ENCODE results near the gene MAB21L3. TPM values are rescaled to one million over a fixed set of nuclear protein-coding genes. Genes with fewer than 3 reads are reported as not detected.

Gene MAB21L3
- not detected for total RNA-seq

DNA sequence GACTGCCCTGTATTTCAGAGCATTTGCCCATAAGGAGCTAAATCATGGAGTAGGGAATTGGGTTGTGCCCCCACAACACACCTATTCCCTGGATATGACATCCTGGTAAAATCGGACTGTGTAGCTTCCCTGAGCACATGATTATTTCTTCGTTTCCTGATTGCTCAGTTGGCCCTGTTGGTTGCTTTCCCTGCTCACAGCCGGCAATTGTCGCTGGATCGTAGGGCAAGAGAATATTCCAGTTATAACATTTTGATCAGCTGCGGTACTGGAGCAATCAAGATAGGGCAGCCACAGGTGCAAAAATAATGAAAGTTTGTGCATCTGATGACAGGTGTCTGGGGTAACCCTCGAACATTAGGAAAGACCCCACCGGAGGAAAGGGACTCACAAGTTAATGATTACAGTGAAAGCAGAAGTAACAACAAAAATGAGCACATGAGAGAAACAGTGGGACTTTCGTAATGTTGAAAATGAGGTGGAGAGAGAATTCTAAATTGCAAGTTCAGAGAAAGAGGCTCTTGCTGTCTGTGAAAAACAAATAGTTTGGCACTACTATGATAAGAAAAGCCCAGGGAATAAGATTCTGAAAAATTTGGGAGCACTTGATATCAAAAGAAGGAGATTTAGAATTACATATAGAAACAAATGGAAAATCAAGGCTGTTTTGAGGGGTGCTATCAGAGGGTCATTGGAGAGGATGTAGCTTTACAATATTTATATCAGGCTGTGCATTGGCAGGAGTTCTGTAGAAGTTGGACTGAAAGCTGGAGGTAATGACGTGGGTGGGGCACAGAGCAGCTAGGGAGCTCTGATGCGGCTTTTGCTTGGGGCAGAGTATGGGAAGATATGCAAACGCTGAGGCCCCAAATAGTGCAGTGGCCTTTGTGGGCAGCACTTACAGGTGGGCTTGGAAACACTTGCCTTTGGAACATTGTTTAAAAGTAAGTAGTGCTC is at the start of gene MAB21L3:
TSS of gene MAB21L3 (plus strand) at position 833 of the 957 bp plus-strand sequence. CDS start 1,217 bp downstream, outside the sequence.
- peak within 1 kb of the TSS in 1 of 3 donors; percentile 14 for H3K9ac ChIP-seq (ENCODE audit: low read depth in 1 of 3, low read length in 3 of 3)
- no peaks in the 10 kb centered on the region for H3K27me3 ChIP-seq (ENCODE audit: control insufficient read depth in 3 of 3, insufficient read depth in 3 of 3, low read length in 3 of 3)
- no peaks in the 10 kb centered on the region for H3K36me3 ChIP-seq (ENCODE audit: control insufficient read depth in 3 of 3, insufficient read depth in 3 of 3, low read length in 3 of 3)
- peaks cover 3 to 12% (median 4%) of the 10 kb centered on the region in 3 donors for H3K4me1 ChIP-seq (ENCODE audit: control insufficient read depth in 3 of 3, insufficient read depth in 3 of 3, low read length in 3 of 3)
- H3K27ac ChIP-seq (ENCODE audit: low read depth, low read length): no peak within 1 kb of the TSS
- no peak within 1 kb of the TSS for H3K4me3 ChIP-seq (ENCODE audit: low read length in 3 of 3)
- no peaks in the 10 kb centered on the region for H3K9me3 ChIP-seq (ENCODE audit: control insufficient read depth in 3 of 3, low read length in 3 of 3)

DNA sequence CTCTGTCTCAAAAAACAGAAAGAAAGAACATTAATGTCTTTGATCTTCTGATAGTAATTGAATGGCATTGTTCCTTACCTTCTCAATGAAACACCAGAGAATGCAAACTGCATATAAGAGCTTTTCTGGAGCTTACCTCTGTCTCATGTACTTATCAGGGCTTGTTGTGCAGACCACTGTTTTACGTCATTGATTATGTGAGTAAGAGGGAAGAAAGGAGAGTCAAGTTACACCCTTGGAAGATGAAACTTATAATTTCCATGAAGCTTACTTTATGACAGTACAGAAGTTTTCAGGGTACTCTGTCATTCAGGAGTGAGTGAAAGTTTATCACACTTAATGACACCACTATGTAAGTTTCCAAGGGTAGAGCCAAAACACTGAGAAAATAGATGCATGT is 49.0 kb upstream of the MAB21L3 start:
- H3K27me3 ChIP-seq (ENCODE audit: control insufficient read depth in 3 of 3, insufficient read depth in 3 of 3, low read length in 3 of 3): no peaks in the 10 kb centered on the region
- no peaks in the 10 kb centered on the region for H3K9me3 ChIP-seq (ENCODE audit: control insufficient read depth in 3 of 3, low read length in 3 of 3)
- no peak overlapping the region for H3K27ac ChIP-seq (ENCODE audit: low read depth, low read length)
- no peaks in the 10 kb centered on the region for H3K4me1 ChIP-seq (ENCODE audit: control insufficient read depth in 3 of 3, insufficient read depth in 3 of 3, low read length in 3 of 3)
- no peak overlapping the region for H3K4me3 ChIP-seq (ENCODE audit: low read length in 3 of 3)
- H3K36me3 ChIP-seq (ENCODE audit: control insufficient read depth in 3 of 3, insufficient read depth in 3 of 3, low read length in 3 of 3): no peaks in the 10 kb centered on the region
- H3K9ac ChIP-seq (ENCODE audit: low read depth in 1 of 3, low read length in 3 of 3): no peak overlapping the region

DNA sequence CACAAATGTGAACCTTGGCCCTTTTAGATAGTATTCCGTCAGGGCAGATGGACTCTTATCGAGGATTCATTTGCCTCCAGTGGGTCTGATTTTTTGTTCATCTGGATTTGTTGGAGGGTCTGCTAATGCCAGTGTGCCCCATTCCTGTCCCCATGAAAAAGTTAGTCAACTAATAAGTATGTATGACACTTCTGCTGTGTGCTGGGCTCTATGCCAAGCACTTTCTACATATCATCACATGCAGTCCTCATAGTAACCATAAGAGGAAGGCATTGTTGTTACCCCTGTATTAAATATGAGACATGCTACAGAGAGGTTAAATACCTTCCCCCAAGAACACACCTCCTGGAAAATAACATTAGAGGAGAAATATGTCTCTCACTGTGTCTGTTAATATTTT is 46.6 kb upstream of the MAB21L3 start:
- Histone ChIP-seq H3K4me1 (ENCODE audit: control insufficient read depth in 3 of 3, insufficient read depth in 3 of 3, low read length in 3 of 3) (no peaks in the 10 kb centered on the region), H3K9ac (ENCODE audit: low read depth in 1 of 3, low read length in 3 of 3) (no peak overlapping the region), H3K36me3 (ENCODE audit: control insufficient read depth in 3 of 3, insufficient read depth in 3 of 3, low read length in 3 of 3) (no peaks in the 10 kb centered on the region), H3K27ac (ENCODE audit: low read depth, low read length) (no peak overlapping the region), H3K27me3 (ENCODE audit: control insufficient read depth in 3 of 3, insufficient read depth in 3 of 3, low read length in 3 of 3) (no peaks in the 10 kb centered on the region), H3K4me3 (ENCODE audit: low read length in 3 of 3) (no peak overlapping the region), H3K9me3 (ENCODE audit: control insufficient read depth in 3 of 3, low read length in 3 of 3) (no peaks in the 10 kb centered on the region)

DNA sequence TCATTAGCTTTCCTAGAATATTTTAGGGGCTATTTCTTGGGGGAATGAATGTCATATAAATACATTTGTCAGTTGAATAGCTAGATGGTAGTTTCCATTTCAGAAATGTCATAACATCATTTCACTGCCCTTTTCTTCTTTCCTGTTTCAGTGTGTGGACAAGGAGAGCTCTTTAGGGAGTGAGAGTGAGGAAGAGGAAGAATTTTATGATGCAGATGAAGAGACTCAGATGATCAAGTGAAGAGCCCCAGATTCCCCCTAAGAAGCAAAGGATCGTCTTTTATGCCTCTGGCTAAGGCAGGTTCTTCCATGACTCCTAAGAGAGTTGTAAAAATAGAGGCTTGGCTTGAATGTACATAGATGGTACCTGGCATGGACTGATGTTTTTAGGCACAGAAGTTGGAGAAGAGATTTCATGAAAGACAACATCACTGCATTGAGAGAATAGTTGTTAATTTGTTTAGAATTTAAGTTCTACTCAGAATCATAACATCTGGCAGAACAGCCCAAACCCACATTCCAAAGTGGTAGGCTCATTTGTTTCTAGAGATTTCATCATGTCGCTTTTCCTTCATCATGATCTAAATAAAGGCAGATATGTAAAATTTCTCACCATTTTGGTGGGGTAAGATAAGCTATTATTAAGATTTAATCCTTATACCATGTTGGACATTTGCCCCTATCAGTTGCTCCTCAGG is 44.2 kb upstream of the MAB21L3 start:
- Histone ChIP-seq H3K9me3 (ENCODE audit: control insufficient read depth in 3 of 3, low read length in 3 of 3) (no peaks in the 10 kb centered on the region), H3K9ac (ENCODE audit: low read depth in 1 of 3, low read length in 3 of 3) (no peak overlapping the region), H3K4me1 (ENCODE audit: control insufficient read depth in 3 of 3, insufficient read depth in 3 of 3, low read length in 3 of 3) (no peaks in the 10 kb centered on the region), H3K27ac (ENCODE audit: low read depth, low read length) (peak overlapping the region; percentile 50), H3K36me3 (ENCODE audit: control insufficient read depth in 3 of 3, insufficient read depth in 3 of 3, low read length in 3 of 3) (no peaks in the 10 kb centered on the region), H3K27me3 (ENCODE audit: control insufficient read depth in 3 of 3, insufficient read depth in 3 of 3, low read length in 3 of 3) (no peaks in the 10 kb centered on the region), H3K4me3 (ENCODE audit: low read length in 3 of 3) (no peak overlapping the region)

DNA sequence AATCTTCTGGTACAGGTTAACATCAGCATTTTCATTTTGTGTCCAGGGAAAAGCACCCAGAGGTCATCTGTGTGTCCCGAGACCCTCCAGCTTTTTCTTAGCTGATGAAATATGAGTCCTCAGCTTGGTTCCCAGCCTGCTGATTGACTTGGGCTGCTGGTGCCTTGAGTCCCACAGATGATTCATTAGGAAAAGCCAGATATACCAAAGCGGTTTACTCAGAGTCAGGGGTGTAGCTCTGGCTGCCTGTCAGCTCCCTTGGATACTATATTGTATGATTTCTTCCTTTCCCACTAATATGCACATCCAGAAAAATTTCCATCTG is 43.7 kb upstream of the MAB21L3 start:
- no peaks in the 10 kb centered on the region for H3K36me3 ChIP-seq (ENCODE audit: control insufficient read depth in 3 of 3, insufficient read depth in 3 of 3, low read length in 3 of 3)
- H3K9me3 ChIP-seq (ENCODE audit: control insufficient read depth in 3 of 3, low read length in 3 of 3): no peaks in the 10 kb centered on the region
- H3K27me3 ChIP-seq (ENCODE audit: control insufficient read depth in 3 of 3, insufficient read depth in 3 of 3, low read length in 3 of 3): no peaks in the 10 kb centered on the region
- no peak overlapping the region for H3K4me3 ChIP-seq (ENCODE audit: low read length in 3 of 3)
- H3K9ac ChIP-seq (ENCODE audit: low read depth in 1 of 3, low read length in 3 of 3): no peak overlapping the region
- H3K4me1 ChIP-seq (ENCODE audit: control insufficient read depth in 3 of 3, insufficient read depth in 3 of 3, low read length in 3 of 3): no peaks in the 10 kb centered on the region
- H3K27ac ChIP-seq (ENCODE audit: low read depth, low read length): peak overlapping the region; percentile 50

DNA sequence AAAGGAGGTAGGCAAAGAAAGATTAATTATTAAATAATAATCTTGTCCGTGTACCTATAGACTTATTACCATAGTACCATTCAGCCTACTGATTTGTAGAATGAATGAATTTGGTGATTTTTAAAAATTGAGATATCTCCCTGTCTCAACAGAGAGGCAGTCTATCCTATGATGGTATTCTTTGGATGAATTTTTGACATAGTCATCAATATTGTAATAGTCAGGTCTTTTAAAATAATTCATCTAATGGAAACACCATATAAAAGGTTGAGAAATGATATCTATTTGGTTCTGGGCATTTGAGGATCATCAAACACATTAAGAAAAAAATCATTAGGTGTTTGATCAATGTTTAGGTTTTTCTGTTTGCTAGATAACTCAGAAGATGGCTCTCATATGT is 35.6 kb upstream of the MAB21L3 start:
- no peak overlapping the region for H3K9ac ChIP-seq (ENCODE audit: low read depth in 1 of 3, low read length in 3 of 3)
- H3K4me1 ChIP-seq (ENCODE audit: control insufficient read depth in 3 of 3, insufficient read depth in 3 of 3, low read length in 3 of 3): no peaks in the 10 kb centered on the region

DNA sequence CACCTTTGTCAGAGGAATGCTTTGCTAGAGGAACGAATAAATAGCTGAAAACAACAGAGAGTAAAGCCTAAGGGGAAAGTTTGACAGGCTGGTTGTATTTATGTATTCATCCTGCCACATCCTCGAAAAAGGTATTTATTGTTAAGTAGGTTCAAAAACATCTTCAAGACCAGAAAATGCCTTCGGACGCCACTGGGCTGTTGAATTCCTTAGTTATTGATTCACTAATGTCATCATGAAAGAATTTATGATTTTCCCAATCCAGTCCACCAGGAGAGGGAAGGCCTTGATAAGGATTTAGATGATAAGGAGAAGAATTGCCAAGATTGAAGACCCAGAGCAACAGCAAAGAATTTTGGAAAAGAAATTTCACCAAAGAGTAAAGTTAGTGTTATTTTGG is 35.2 kb upstream of the MAB21L3 start:
- H3K27ac ChIP-seq (ENCODE audit: low read depth, low read length): no peak overlapping the region
- no peaks in the 10 kb centered on the region for H3K4me1 ChIP-seq (ENCODE audit: control insufficient read depth in 3 of 3, insufficient read depth in 3 of 3, low read length in 3 of 3)
- no peak overlapping the region for H3K9ac ChIP-seq (ENCODE audit: low read depth in 1 of 3, low read length in 3 of 3)
- no peaks in the 10 kb centered on the region for H3K9me3 ChIP-seq (ENCODE audit: control insufficient read depth in 3 of 3, low read length in 3 of 3)
- no peaks in the 10 kb centered on the region for H3K36me3 ChIP-seq (ENCODE audit: control insufficient read depth in 3 of 3, insufficient read depth in 3 of 3, low read length in 3 of 3)
- no peaks in the 10 kb centered on the region for H3K27me3 ChIP-seq (ENCODE audit: control insufficient read depth in 3 of 3, insufficient read depth in 3 of 3, low read length in 3 of 3)
- no peak overlapping the region for H3K4me3 ChIP-seq (ENCODE audit: low read length in 3 of 3)

More for the DNA sequence above, 35.6 kb upstream of the MAB21L3 start:
- Histone ChIP-seq H3K27ac (ENCODE audit: low read depth, low read length) (no peak overlapping the region), H3K4me3 (ENCODE audit: low read length in 3 of 3) (no peak overlapping the region), H3K9me3 (ENCODE audit: control insufficient read depth in 3 of 3, low read length in 3 of 3) (no peaks in the 10 kb centered on the region), H3K27me3 (ENCODE audit: control insufficient read depth in 3 of 3, insufficient read depth in 3 of 3, low read length in 3 of 3) (no peaks in the 10 kb centered on the region), H3K36me3 (ENCODE audit: control insufficient read depth in 3 of 3, insufficient read depth in 3 of 3, low read length in 3 of 3) (no peaks in the 10 kb centered on the region)

DNA sequence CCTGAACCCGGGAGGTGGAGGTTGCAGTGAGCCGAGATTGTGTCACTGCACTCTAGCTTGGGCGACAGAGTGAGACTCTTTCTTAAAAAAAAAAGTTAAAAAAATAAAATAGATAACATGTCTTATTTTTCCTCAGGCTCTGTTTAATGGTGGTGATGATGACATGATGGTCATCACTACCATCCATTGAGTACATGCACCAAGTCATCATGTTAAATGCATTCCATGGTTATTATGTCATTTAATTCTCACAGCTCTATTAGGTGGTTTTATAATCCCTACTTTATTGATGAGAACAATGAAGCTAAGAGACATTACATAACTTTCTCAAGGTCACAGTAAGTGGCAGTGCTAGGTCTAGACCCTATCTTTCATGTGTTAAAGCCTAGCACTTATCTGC is 34.4 kb upstream of the MAB21L3 start:
- Histone ChIP-seq H3K36me3 (ENCODE audit: control insufficient read depth in 3 of 3, insufficient read depth in 3 of 3, low read length in 3 of 3) (no peaks in the 10 kb centered on the region), H3K27me3 (ENCODE audit: control insufficient read depth in 3 of 3, insufficient read depth in 3 of 3, low read length in 3 of 3) (no peaks in the 10 kb centered on the region), H3K27ac (ENCODE audit: low read depth, low read length) (no peak overlapping the region), H3K4me3 (ENCODE audit: low read length in 3 of 3) (no peak overlapping the region), H3K4me1 (ENCODE audit: control insufficient read depth in 3 of 3, insufficient read depth in 3 of 3, low read length in 3 of 3) (no peaks in the 10 kb centered on the region), H3K9ac (ENCODE audit: low read depth in 1 of 3, low read length in 3 of 3) (no peak overlapping the region), H3K9me3 (ENCODE audit: control insufficient read depth in 3 of 3, low read length in 3 of 3) (no peaks in the 10 kb centered on the region)

DNA sequence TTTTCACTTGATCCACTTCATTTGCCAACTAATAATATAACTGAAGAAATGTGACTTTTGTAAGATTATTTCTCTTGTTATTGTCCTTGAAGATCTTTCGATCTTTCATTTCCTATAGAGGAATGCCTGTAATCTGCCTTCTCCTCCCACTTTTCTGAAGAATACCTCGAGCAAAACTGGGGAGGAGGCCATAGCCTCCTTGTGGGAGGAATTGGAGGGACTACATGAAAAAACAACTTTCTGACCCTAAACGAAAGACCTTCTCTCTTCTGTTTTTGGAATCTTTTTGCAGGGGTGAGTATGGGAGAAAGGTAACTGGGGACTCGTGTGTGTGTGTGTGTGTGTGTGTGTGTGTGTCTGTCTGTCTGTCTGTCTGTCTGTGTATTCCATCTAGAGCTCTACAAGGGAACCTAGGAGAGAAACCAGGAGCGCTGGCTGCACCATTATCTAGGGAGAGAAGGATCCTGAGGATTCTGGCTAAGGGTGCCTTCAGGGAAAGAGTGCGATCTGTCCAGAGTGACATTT is 32.4 kb upstream of the MAB21L3 start:
- Histone ChIP-seq H3K36me3 (ENCODE audit: control insufficient read depth in 3 of 3, insufficient read depth in 3 of 3, low read length in 3 of 3) (no peaks in the 10 kb centered on the region), H3K9ac (ENCODE audit: low read depth in 1 of 3, low read length in 3 of 3) (no peak overlapping the region), H3K4me3 (ENCODE audit: low read length in 3 of 3) (no peak overlapping the region), H3K9me3 (ENCODE audit: control insufficient read depth in 3 of 3, low read length in 3 of 3) (no peaks in the 10 kb centered on the region), H3K27me3 (ENCODE audit: control insufficient read depth in 3 of 3, insufficient read depth in 3 of 3, low read length in 3 of 3) (no peaks in the 10 kb centered on the region), H3K4me1 (ENCODE audit: control insufficient read depth in 3 of 3, insufficient read depth in 3 of 3, low read length in 3 of 3) (no peaks in the 10 kb centered on the region), H3K27ac (ENCODE audit: low read depth, low read length) (no peak overlapping the region)

DNA sequence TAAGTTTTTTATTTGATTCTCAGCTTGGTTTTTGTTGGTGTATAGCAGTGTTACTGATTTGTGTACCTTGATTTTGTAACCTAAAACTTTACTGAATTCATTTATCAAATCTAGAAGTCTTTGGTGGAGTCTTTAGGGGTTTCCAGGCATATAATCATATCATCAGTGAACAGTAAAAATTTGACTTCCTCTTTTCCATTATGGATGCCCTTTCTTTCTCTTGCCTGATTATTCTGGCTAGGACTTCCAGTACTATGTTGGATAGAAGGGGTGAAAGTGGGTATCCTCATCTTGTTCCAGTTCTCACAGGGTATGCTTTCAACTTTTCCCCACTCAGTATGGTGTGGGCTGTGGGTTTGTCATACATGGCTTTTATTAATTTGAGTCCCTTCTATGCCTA is 23.6 kb upstream of the MAB21L3 start:
- Histone ChIP-seq H3K4me3 (ENCODE audit: low read length in 3 of 3) (no peak overlapping the region), H3K36me3 (ENCODE audit: control insufficient read depth in 3 of 3, insufficient read depth in 3 of 3, low read length in 3 of 3) (no peaks in the 10 kb centered on the region), H3K9me3 (ENCODE audit: control insufficient read depth in 3 of 3, low read length in 3 of 3) (peaks cover 2 to 17% (median 3%) of the 10 kb centered on the region in 3 donors), H3K9ac (ENCODE audit: low read depth in 1 of 3, low read length in 3 of 3) (no peak overlapping the region), H3K27ac (ENCODE audit: low read depth, low read length) (no peak overlapping the region), H3K4me1 (ENCODE audit: control insufficient read depth in 3 of 3, insufficient read depth in 3 of 3, low read length in 3 of 3) (no peaks in the 10 kb centered on the region), H3K27me3 (ENCODE audit: control insufficient read depth in 3 of 3, insufficient read depth in 3 of 3, low read length in 3 of 3) (no peaks in the 10 kb centered on the region)

Measured in skeletal muscle tissue (tissue), 4 donors.